Measurements from ENCODE around the gene TTC21A. TPM values are rescaled to one million over a fixed set of nuclear protein-coding genes. Genes with fewer than 3 reads are reported as not detected.

TTC21A gene
- total RNA-seq, 1 experiment from 2014 or later, result 7.7 TPM

GRCh38 chr3:39143051-39143885 lies 35.8 kb downstream of the TTC21A start:
- in situ Hi-C loops (cut with HindIII; ENCODE audit: low pct_unique_long_range_greater_than_20kb, low sequenced_read_pairs), result no loop called here
- Histone ChIP-seq H3K4me1 (ENCODE audit: control insufficient read depth, insufficient read depth, low read length) (peaks cover 18% of the 10 kb centered on the region), H3K36me3 (ENCODE audit: control insufficient read depth, insufficient read depth, low read length) (no peaks in the 10 kb centered on the region; the same call in 1 of the 2 replicates), H3K27me3 (ENCODE audit: control insufficient read depth, insufficient read depth, low read length) (no peaks in the 10 kb centered on the region), H3K4me3 (ENCODE audit: low read depth in 2 of 2, low read length in 2 of 2) (no peak overlapping the region), H3K27ac (ENCODE audit: low read length) (no peak overlapping the region), H3K9me3 (ENCODE audit: control insufficient read depth, insufficient read depth, low read depth, low read length) (no peaks in the 10 kb centered on the region)
- DNase-seq (ENCODE audit: low read depth, low spot score), result no peak
- TF ChIP-seq SIN3A (IDR thresholded peaks at IDR 0.05; ENCODE audit: borderline replicate concordance, insufficient read depth, low read depth, low read length) (no peak), CTCF (IDR thresholded peaks at IDR 0.05) (no peak), REST (IDR thresholded peaks at IDR 0.05; ENCODE audit: insufficient read depth in 1 of 2, low read depth in 2 of 2, low read length in 1 of 2) (no peak), TCF7L2 (IDR thresholded peaks at IDR 0.05; ENCODE audit: low read depth, low read length) (no peak), POLR2AphosphoS5 (IDR thresholded peaks at IDR 0.05; ENCODE audit: low read depth, low read length) (no peak)
- POLR2A ChIA-PET, result interaction anchor here (0.6 kb wide), 1 partner anchor 142 kb away, joined by 4 read pairs; no protein-coding TSS in a partner anchor
- intact Hi-C loops (cut with micrococcal nuclease; ENCODE audit: unreplicated experiment), result no loop called here
- ATAC-seq, result no peak
- CTCF ChIA-PET, result no interaction called here
- BruUV-seq (replicated peaks), result no TSS peak

- Histone ChIP-seq H3K36me3 (ENCODE audit: control insufficient read depth, insufficient read depth, low read length) (no peaks in the 10 kb centered on the region; the same call in 1 of the 2 replicates), H3K4me1 (ENCODE audit: control insufficient read depth, insufficient read depth, low read length) (peaks cover 28% of the 10 kb centered on the region), H3K27ac (ENCODE audit: low read length) (no peak overlapping the region), H3K27me3 (ENCODE audit: control insufficient read depth, insufficient read depth, low read length) (no peaks in the 10 kb centered on the region), H3K9me3 (ENCODE audit: control insufficient read depth, insufficient read depth, low read depth, low read length) (no peaks in the 10 kb centered on the region), H3K4me3 (ENCODE audit: low read depth in 2 of 2, low read length in 2 of 2) (no peak overlapping the region)
- intact Hi-C loops (cut with micrococcal nuclease; ENCODE audit: unreplicated experiment) (no loop called here), in situ Hi-C loops (cut with HindIII; ENCODE audit: low pct_unique_long_range_greater_than_20kb, low sequenced_read_pairs) (no loop called here)
- ATAC-seq (no peak), DNase-seq (ENCODE audit: low read depth, low spot score) (no peak)
- CTCF ChIA-PET, result interaction anchor here (0.6 kb wide), 1 partner anchor 79 kb away, joined by 3 read pairs; no protein-coding TSS in a partner anchor
- POLR2A ChIA-PET, result interaction anchor here (0.6 kb wide), 1 partner anchor 141 kb away, joined by 4 read pairs; no protein-coding TSS in a partner anchor
- BruUV-seq (replicated peaks), result no TSS peak
- TF ChIP-seq SIN3A (IDR thresholded peaks at IDR 0.05; ENCODE audit: borderline replicate concordance, insufficient read depth, low read depth, low read length), result no peak
- no peak for TF ChIP-seq TCF7L2 (IDR thresholded peaks at IDR 0.05; ENCODE audit: low read depth, low read length)
- TF ChIP-seq REST (IDR thresholded peaks at IDR 0.05; ENCODE audit: insufficient read depth in 1 of 2, low read depth in 2 of 2, low read length in 1 of 2), result no peak
- no peak for TF ChIP-seq CTCF (IDR thresholded peaks at IDR 0.05)
- no peak for TF ChIP-seq POLR2AphosphoS5 (IDR thresholded peaks at IDR 0.05; ENCODE audit: low read depth, low read length)
Measured at GRCh38 chr3:39144095-39144747, 36.7 kb downstream of the TTC21A start.

Data from Panc1 (cell line).